ENCODE data around the gene ANKRD40.
"Not testable (repeated sequence)": the region's sequence is repeated elsewhere in the genome, so short reads cannot be mapped to it uniquely, and the experiment has no call there.

The ANKRD40 gene

GRCh38 chr17:50735287-50735686 lies 27.6 kb upstream of the ANKRD40 start:
- POLR2A ChIA-PET = interaction anchor here (1.1 kb wide), 1 partner anchor 9 kb away, joined by 3 read pairs; no protein-coding TSS in a partner anchor

GRCh38 chr17:50731575-50732460 lies 24.1 kb upstream of the ANKRD40 start:
- DNase-seq (ENCODE audit: extremely low spot score) = no peak
- no peak for TF ChIP-seq CTCF (IDR thresholded peaks at IDR 0.05; ENCODE audit: control extremely low read depth, extremely low read depth, low read depth, missing control alignments)
- CTCF ChIA-PET = interaction anchor here (0.6 kb wide), 1 partner anchor 11 kb away, joined by 3 read pairs; no protein-coding TSS in a partner anchor
- POLR2A ChIA-PET = no interaction called here

More at GRCh38 chr17:50735287-50735686, 27.6 kb upstream of the ANKRD40 start:
- CTCF ChIA-PET = no interaction called here
- no peak for TF ChIP-seq CTCF (IDR thresholded peaks at IDR 0.05; ENCODE audit: control extremely low read depth, extremely low read depth, low read depth, missing control alignments)
- DNase-seq (ENCODE audit: extremely low spot score) = no peak

GRCh38 chr17:50728881-50729765 lies 21.4 kb upstream of the ANKRD40 start:
- ChIA-PET POLR2A (no interaction called here), CTCF (interaction anchor here (1.6 kb wide), 1 partner anchor 9 kb away, joined by 4 read pairs; no protein-coding TSS in a partner anchor)
- DNase-seq (ENCODE audit: extremely low spot score) = no peak
- no peak for TF ChIP-seq CTCF (IDR thresholded peaks at IDR 0.05; ENCODE audit: control extremely low read depth, extremely low read depth, low read depth, missing control alignments)

- POLR2A ChIA-PET = interaction anchor here (0.7 to 1.0 kb wide), 2 partner anchors 9 to 1946 kb away, joined by 3 read pairs; partner anchors contain the start of gene LUC7L3
Observed at GRCh38 chr17:50728112-50728429, 20.4 kb upstream of the ANKRD40 start.

GRCh38 chr17:50725769-50726655 lies 18.3 kb upstream of the ANKRD40 start:
- CTCF ChIA-PET = no interaction called here
- POLR2A ChIA-PET = interaction anchor here (0.6 to 1.0 kb wide), 2 partner anchors 8 to 9 kb away, joined by 3 read pairs; no protein-coding TSS in a partner anchor

More at GRCh38 chr17:50728112-50728429, 20.4 kb upstream of the ANKRD40 start:
- no peak for TF ChIP-seq CTCF (IDR thresholded peaks at IDR 0.05; ENCODE audit: control extremely low read depth, extremely low read depth, low read depth, missing control alignments)
- CTCF ChIA-PET = interaction anchor here (1.6 kb wide), 1 partner anchor 10 kb away, joined by 4 read pairs; no protein-coding TSS in a partner anchor
- no peak for DNase-seq (ENCODE audit: extremely low spot score)

GRCh38 chr17:50724622-50725021 lies 16.9 kb upstream of the ANKRD40 start:
- POLR2A ChIA-PET = interaction anchor here (0.6 kb wide), 1 partner anchor 165 kb away, joined by 4 read pairs; no protein-coding TSS in a partner anchor
- CTCF ChIA-PET = not testable (repeated sequence)

More at GRCh38 chr17:50725769-50726655, 18.3 kb upstream of the ANKRD40 start:
- DNase-seq (ENCODE audit: extremely low spot score) = no peak
- TF ChIP-seq CTCF (IDR thresholded peaks at IDR 0.05; ENCODE audit: control extremely low read depth, extremely low read depth, low read depth, missing control alignments) = no peak

More at GRCh38 chr17:50724622-50725021, 16.9 kb upstream of the ANKRD40 start:
- DNase-seq (ENCODE audit: extremely low spot score) = not testable (repeated sequence)
